Osteoblast (primary cell): ENCODE data around the gene STX10. TPM values are rescaled to one million over a fixed set of nuclear protein-coding genes. Genes with fewer than 3 reads are reported as not detected.

Experiments used
- DNase-seq: peaks from one replicate; pipeline ENCODE4 v3.0.0; 2011; ENCODE audit warnings: low spot score, mixed read lengths; ENCODE audit not compliant: insufficient read length; ENCODE audit errors: missing footprints
- H2AFZ ChIP-seq: 2 replicates; pipeline ENCODE4 v1.6.0; 2011; ENCODE audit warnings: mild to moderate bottlenecking, low read length
- H3K27ac ChIP-seq: 2 replicates; pipeline ENCODE4 v1.5.1; 2011; ENCODE audit warnings: mild to moderate bottlenecking, low read depth, low read length, moderate library complexity
- H3K27me3 ChIP-seq: 2 replicates; pipeline ENCODE4 v1.6.0; 2012; ENCODE audit warnings: mild to moderate bottlenecking, control low read depth, inconsistent platforms, low read length, moderate library complexity; ENCODE audit not compliant: insufficient read depth
- H3K36me3 ChIP-seq: 2 replicates; pipeline ENCODE4 v1.5.1; 2011; ENCODE audit warnings: mild to moderate bottlenecking, low read length, control low read depth, moderate library complexity; ENCODE audit not compliant: insufficient read depth
- H3K4me1 ChIP-seq: 2 replicates; pipeline ENCODE4 v1.5.1; 2011; ENCODE audit warnings: mild to moderate bottlenecking, low read length, control low read depth, moderate library complexity; ENCODE audit not compliant: insufficient read depth
- H3K4me2 ChIP-seq: 2 replicates; pipeline ENCODE4 v1.6.0; 2011; ENCODE audit warnings: mild to moderate bottlenecking, low read length; ENCODE audit not compliant: insufficient read depth
- H3K4me3 ChIP-seq: fragments of 200-600 bp; sonication (generic); 3 replicates; pipeline ENCODE4 v1.5.1; 2012; ENCODE audit warnings: mild to moderate bottlenecking, low read length, inconsistent platforms; ENCODE audit not compliant: insufficient read depth
- H3K79me2 ChIP-seq: 2 replicates; pipeline ENCODE4 v1.6.0; 2012; ENCODE audit warnings: mild to moderate bottlenecking, low read length, control low read depth, inconsistent platforms; ENCODE audit not compliant: insufficient read depth
- H3K9me3 ChIP-seq: 2 replicates; pipeline ENCODE4 v1.5.1; 2011; ENCODE audit warnings: low read depth, low read length, control low read depth
- H4K20me1 ChIP-seq: 2 replicates; pipeline ENCODE4 v1.6.0; 2012; ENCODE audit warnings: mild to moderate bottlenecking, low read length, control low read depth; ENCODE audit not compliant: insufficient read depth
- CTCF ChIP-seq: IDR thresholded peaks from 2 replicates; pipeline ENCODE4 v1.5.1; 2011; ENCODE audit warnings: mild to moderate bottlenecking, low read depth, low read length, moderate library complexity; ENCODE audit errors: extremely low read depth
- total RNA-seq: library from RNA; depleted of rRNA; stranded (reverse); fragments of >200 nt; gene quantifications from 2 replicates; pipeline ENCODE4 v1.2.3, GENCODE V29; 2012

Gene STX10
- total RNA-seq, 1 donor = 81.1 TPM

GRCh38 chr19:13154911-13155471, 4.8 kb upstream of the STX10 start:
- DNase-seq = peak; percentile 95
- peak overlapping the region; percentile 97 for H3K4me2 ChIP-seq
- no peaks in the 10 kb centered on the region for H3K27me3 ChIP-seq

GRCh38 chr19:13154241-13154778, 4.1 kb upstream of the STX10 start:
- no peak overlapping the region for H2AFZ ChIP-seq
- H3K27ac ChIP-seq = peak overlapping the region; percentile 94
- peaks cover 29% of the 10 kb centered on the region for H3K4me1 ChIP-seq
- no peak for TF ChIP-seq CTCF
- H3K79me2 ChIP-seq = peaks cover 44% of the 10 kb centered on the region
- peaks cover 17% of the 10 kb centered on the region for H4K20me1 ChIP-seq
- no peaks in the 10 kb centered on the region for H3K27me3 ChIP-seq
- peak overlapping the region; percentile 97 for H3K4me2 ChIP-seq
- no peaks in the 10 kb centered on the region for H3K36me3 ChIP-seq
- peak; percentile 96 for DNase-seq
- no peaks in the 10 kb centered on the region for H3K9me3 ChIP-seq
- H3K4me3 ChIP-seq = peak overlapping the region; percentile 71

More at GRCh38 chr19:13154911-13155471, 4.8 kb upstream of the STX10 start:
- H3K4me3 ChIP-seq = peak overlapping the region; percentile 71
- H3K27ac ChIP-seq = peak overlapping the region; percentile 94
- H2AFZ ChIP-seq = no peak overlapping the region
- no peaks in the 10 kb centered on the region for H3K36me3 ChIP-seq
- H3K79me2 ChIP-seq = peaks cover 38% of the 10 kb centered on the region
- H4K20me1 ChIP-seq = peaks cover 17% of the 10 kb centered on the region
- H3K4me1 ChIP-seq = peaks cover 24% of the 10 kb centered on the region
- no peaks in the 10 kb centered on the region for H3K9me3 ChIP-seq
- peak; percentile 39 for TF ChIP-seq CTCF

- Histone ChIP-seq H3K79me2 (peaks cover 49% of the 10 kb centered on the region), H3K4me3 (peak overlapping the region; percentile 71), H3K36me3 (no peaks in the 10 kb centered on the region), H3K27ac (peak overlapping the region; percentile 94), H4K20me1 (peaks cover 17% of the 10 kb centered on the region), H3K4me1 (peaks cover 35% of the 10 kb centered on the region), H3K27me3 (no peaks in the 10 kb centered on the region), H2AFZ (no peak overlapping the region), H3K9me3 (no peaks in the 10 kb centered on the region), H3K4me2 (peak overlapping the region; percentile 97)
- DNase-seq = peak; percentile 83
- TF ChIP-seq CTCF = no peak
Observed at GRCh38 chr19:13153569-13154240, 3.5 kb upstream of the STX10 start.

- H3K9me3 ChIP-seq = no peaks in the 10 kb centered on the region
- H4K20me1 ChIP-seq = peaks cover 17% of the 10 kb centered on the region
- no peak overlapping the region for H2AFZ ChIP-seq
- no peaks in the 10 kb centered on the region for H3K36me3 ChIP-seq
- peak; percentile 98 for DNase-seq
- no peaks in the 10 kb centered on the region for H3K27me3 ChIP-seq
- TF ChIP-seq CTCF = peak; percentile 15
- peak overlapping the region; percentile 97 for H3K4me2 ChIP-seq
- peaks cover 51% of the 10 kb centered on the region for H3K79me2 ChIP-seq
- peaks cover 35% of the 10 kb centered on the region for H3K4me1 ChIP-seq
- peak overlapping the region; percentile 94 for H3K27ac ChIP-seq
- H3K4me3 ChIP-seq = peak overlapping the region; percentile 71
Observed at GRCh38 chr19:13152974-13153568, 2.9 kb upstream of the STX10 start.
